ENCODE results near the gene SULT1A3. TPM values are rescaled to one million over a fixed set of nuclear protein-coding genes. Genes with fewer than 3 reads are reported as not detected.
A peak's percentile ranks its signal among the peaks of the same experiment; 100 is the strongest.
"Not testable (repeated sequence)": the region's sequence is repeated elsewhere in the genome, so short reads cannot be mapped to it uniquely, and the experiment has no call there.

SULT1A3 gene
- total and polyA plus RNA-seq, 2 of the 8 experiments (the other 6 are each of a cell fraction or from before 2014, with no cell fraction given) = 1.9 to 13.8 TPM

DNA sequence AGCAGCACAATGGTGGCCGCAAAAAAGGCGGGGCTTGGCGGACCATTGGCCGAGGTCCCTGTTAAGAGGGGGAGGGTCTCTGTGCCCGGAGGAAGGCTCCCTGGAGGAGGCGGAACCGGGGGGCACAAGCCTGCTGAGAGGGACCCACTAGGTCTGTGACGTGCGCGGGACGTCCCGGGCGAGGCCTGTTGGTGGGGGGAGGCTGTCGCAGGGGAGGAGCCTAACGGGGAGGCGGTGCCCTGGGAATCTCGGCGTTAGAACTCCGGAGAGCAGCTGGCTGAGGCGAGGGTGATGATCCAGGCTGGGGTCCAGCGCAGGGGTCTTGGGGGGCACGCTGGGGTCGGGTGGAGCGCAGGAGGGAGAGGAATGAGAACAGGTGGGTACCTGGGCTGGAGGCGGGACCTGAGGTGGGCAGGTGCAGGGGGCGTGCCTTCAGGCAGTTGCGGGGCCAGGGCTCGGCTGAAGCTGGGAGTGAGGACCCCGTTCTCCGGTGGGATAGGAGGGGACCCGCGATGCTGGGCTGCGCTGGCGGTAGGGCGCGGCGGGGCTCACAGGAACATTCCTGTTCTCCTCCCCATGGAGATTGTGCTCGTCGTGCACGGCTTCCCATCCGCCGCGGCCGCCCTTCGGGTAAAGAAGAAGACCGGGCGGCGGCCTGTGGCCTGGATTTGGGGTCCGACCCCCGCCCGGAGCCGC is 6.6 kb downstream of the SULT1A3 start:
- H3K4me3 ChIP-seq (ENCODE audit: extremely low read depth in 1 of 4, insufficient read depth in 2 of 4, low read depth in 3 of 4, low read length in 4 of 4) = peak overlapping the region; percentile 11 to 52 (median 24); a peak in 4 of 8 replicates
- POLR2A ChIA-PET (ENCODE audit: partially characterized antibody); H4K20me1 ChIP-seq (replicated peaks in 1 of 2; ENCODE audit: control insufficient read depth in 1 of 2, insufficient read depth in 2 of 2, low read length in 2 of 2); H3K9ac ChIP-seq (replicated peaks in 1 of 4; ENCODE audit: extremely low read depth in 1 of 4, low read depth in 3 of 4, low read length in 3 of 4); H3K23me2 ChIP-seq (ENCODE audit: low read depth, low read length); H4K91ac ChIP-seq (replicated peaks; ENCODE audit: insufficient read length, low read length); H3K14ac ChIP-seq (ENCODE audit: insufficient read length); H2BK120ac ChIP-seq (replicated peaks; ENCODE audit: low read depth, low read length); H2AK5ac ChIP-seq (ENCODE audit: low read depth, low read length); H2BK5ac ChIP-seq (ENCODE audit: low read depth, low read length); H3K9me3 ChIP-seq (ENCODE audit: insufficient read depth in 2 of 2, low read depth in 1 of 2, low read length in 1 of 2); H4K8ac ChIP-seq (ENCODE audit: extremely low read depth, insufficient read depth, low read length); H4K5ac ChIP-seq (ENCODE audit: insufficient read length, low read depth, low read length); H3K36me3 ChIP-seq (ENCODE audit: control insufficient read depth in 2 of 4, insufficient read depth in 4 of 4, low read length in 3 of 4); H3K4ac ChIP-seq (replicated peaks; ENCODE audit: insufficient read length, low read depth, low read length); H3K79me1 ChIP-seq (ENCODE audit: low read depth, low read length); H2BK15ac ChIP-seq (ENCODE audit: low read length); H2BK20ac ChIP-seq (ENCODE audit: low read length); H3K27me3 ChIP-seq (replicated peaks in 1 of 4; ENCODE audit: control insufficient read depth in 3 of 4, extremely low read depth in 1 of 4, insufficient read depth in 3 of 4, low read length in 3 of 4); H3K56ac ChIP-seq (replicated peaks; ENCODE audit: insufficient read length, low read depth, low read length); H3K18ac ChIP-seq (ENCODE audit: extremely low read depth, low read length); FAIRE-seq; H3K4me1 ChIP-seq (replicated peaks in 1 of 4; ENCODE audit: control insufficient read depth in 3 of 4, insufficient read depth in 4 of 4, low read length in 3 of 4); H3K79me2 ChIP-seq (ENCODE audit: control insufficient read depth in 1 of 2, insufficient read depth in 2 of 2, low read length in 2 of 2); H2BK12ac ChIP-seq (ENCODE audit: low read depth, low read length); CTCF ChIA-PET (ENCODE audit: partially characterized antibody); H3K27ac ChIP-seq (ENCODE audit: low read depth, low read length); H3K23ac ChIP-seq (ENCODE audit: insufficient read length); H2AFZ ChIP-seq (ENCODE audit: low read length): not testable (repeated sequence)
- DNase-seq (ENCODE audit: low read depth in 1 of 2, low spot score in 2 of 2) = peak in 1 of 2 experiments; percentile 80
- H3K4me2 ChIP-seq (ENCODE audit: insufficient read depth in 1 of 2, low read depth in 2 of 2, low read length in 2 of 2) = peak overlapping the region; percentile 41 to 69; a peak in 3 of 4 replicates
- WGBS, 2 experiments (ENCODE audit: extremely low coverage in 1 of 2, insufficient coverage in 1 of 2, insufficient read length in 1 of 2, insufficient replicate concordance in 2 of 2, low coverage in 1 of 2, low lambda C conversion rate in 2 of 2, missing lambda C conversion rate in 1 of 2) = 1% methylated on average over 12 of the region's 52 CpGs; no CpG with 5 or more reads in 1 of the 2 experiments

- not testable (repeated sequence) for H3K18ac ChIP-seq (ENCODE audit: extremely low read depth, low read length)
These were observed 7.2 kb downstream of the SULT1A3 start for GRCh38 chr16:30206252-30206651.

More at GRCh38 chr16:30206252-30206651, 7.2 kb downstream of the SULT1A3 start:
- H2BK12ac ChIP-seq (ENCODE audit: low read depth, low read length); H3K9me3 ChIP-seq (ENCODE audit: insufficient read depth in 2 of 2, low read depth in 1 of 2, low read length in 1 of 2); H2AFZ ChIP-seq (ENCODE audit: low read length); H3K23ac ChIP-seq (ENCODE audit: insufficient read length); POLR2A ChIA-PET (ENCODE audit: partially characterized antibody); H4K8ac ChIP-seq (ENCODE audit: extremely low read depth, insufficient read depth, low read length); FAIRE-seq; CTCF ChIA-PET (ENCODE audit: partially characterized antibody); H3K79me2 ChIP-seq (ENCODE audit: control insufficient read depth in 1 of 2, insufficient read depth in 2 of 2, low read length in 2 of 2); H2BK120ac ChIP-seq (replicated peaks; ENCODE audit: low read depth, low read length); H3K14ac ChIP-seq (ENCODE audit: insufficient read length); H3K79me1 ChIP-seq (ENCODE audit: low read depth, low read length); DNase-seq (ENCODE audit: low read depth in 1 of 2, low spot score in 2 of 2); H4K20me1 ChIP-seq (replicated peaks in 1 of 2; ENCODE audit: control insufficient read depth in 1 of 2, insufficient read depth in 2 of 2, low read length in 2 of 2); H3K4me2 ChIP-seq (ENCODE audit: insufficient read depth in 1 of 2, low read depth in 2 of 2, low read length in 2 of 2); H3K23me2 ChIP-seq (ENCODE audit: low read depth, low read length); H3K56ac ChIP-seq (replicated peaks; ENCODE audit: insufficient read length, low read depth, low read length); H3K27me3 ChIP-seq (replicated peaks in 1 of 4; ENCODE audit: control insufficient read depth in 3 of 4, extremely low read depth in 1 of 4, insufficient read depth in 3 of 4, low read length in 3 of 4); H3K36me3 ChIP-seq (ENCODE audit: control insufficient read depth in 2 of 4, insufficient read depth in 4 of 4, low read length in 3 of 4); H3K9ac ChIP-seq (replicated peaks in 1 of 4; ENCODE audit: extremely low read depth in 1 of 4, low read depth in 3 of 4, low read length in 3 of 4); H3K27ac ChIP-seq (ENCODE audit: low read depth, low read length); H3K4me1 ChIP-seq (replicated peaks in 1 of 4; ENCODE audit: control insufficient read depth in 3 of 4, insufficient read depth in 4 of 4, low read length in 3 of 4); H2BK20ac ChIP-seq (ENCODE audit: low read length); H4K91ac ChIP-seq (replicated peaks; ENCODE audit: insufficient read length, low read length); H2BK15ac ChIP-seq (ENCODE audit: low read length); H2AK5ac ChIP-seq (ENCODE audit: low read depth, low read length); H4K5ac ChIP-seq (ENCODE audit: insufficient read length, low read depth, low read length); H3K4ac ChIP-seq (replicated peaks; ENCODE audit: insufficient read length, low read depth, low read length); H2BK5ac ChIP-seq (ENCODE audit: low read depth, low read length): not testable (repeated sequence)
- no CpG with 5 or more reads among the region's 33 CpGs for WGBS, 2 experiments (ENCODE audit: extremely low coverage in 1 of 2, insufficient coverage in 1 of 2, insufficient read length in 1 of 2, insufficient replicate concordance in 2 of 2, low coverage in 1 of 2, low lambda C conversion rate in 2 of 2, missing lambda C conversion rate in 1 of 2)
- peak overlapping the region in 3 of 4 experiments; percentile 21 to 52 (median 26); a peak in 3 of 8 replicates for H3K4me3 ChIP-seq (ENCODE audit: extremely low read depth in 1 of 4, insufficient read depth in 2 of 4, low read depth in 3 of 4, low read length in 4 of 4)
